HepG2 (cell line): ENCODE results near the gene NT5M. TPM values are rescaled to one million over a fixed set of nuclear protein-coding genes. Genes with fewer than 3 reads are reported as not detected.

Source experiments
- ATAC-seq: fragments of 200-7000 bp; cut with Tn5 transposase; 3 replicates; pipeline ENCODE4 v1.9.1; 2020; ENCODE audit warnings: mild to moderate bottlenecking, moderate library complexity
- BruUV-seq: library from RNA; stranded (reverse); fragments of 400-500 nt; replicated peaks from 2 replicates; lab custom pipeline; 2021; lab: Mats Ljungman, UMichigan
- CTCF ChIA-PET: fragments of 300-600 bp; formaldehyde crosslinking; extraction: SDS; loops from one replicate; lab custom pipeline; 2021; ENCODE audit warnings: low total read pairs, inconsistent platforms, low intra/inter-chr PET ratio; lab: Yijun Ruan, JAX
- POLR2A ChIA-PET: fragments of 350-600 bp; sonication (Branson Sonifier 250); formaldehyde crosslinking; loops from one replicate; lab custom pipeline; 2020; ENCODE audit warnings: antibody characterized with exemption, inconsistent platforms; lab: Yijun Ruan, JAX
- DNase-seq: peaks from one replicate; pipeline ENCODE4 v3.0.0-alpha.2; 2015; ENCODE audit warnings: low spot score
- FAIRE-seq: peaks from 3 replicates; lab custom pipeline; 2011; peaks lifted over from hg19 to GRCh38; lab: Jason Lieb, UNC
- H2AFZ ChIP-seq: one replicate; pipeline ENCODE4 v1.6.1; 2011; ENCODE audit warnings: low read length, inconsistent platforms
- H3K27ac ChIP-seq: fragments of 300-600 bp; 3 replicates; pipeline ENCODE4 v1.8.0; 2011; ENCODE audit warnings: mixed run types, mild to moderate bottlenecking, mixed read lengths, low read length, inconsistent platforms; ENCODE audit not compliant: insufficient read depth; ENCODE audit errors: extremely low read length
- H3K27me3 ChIP-seq, 2 experiments: fragments of 200-600 bp in 1 of 2; 2 replicates in 1 of 2; 3 replicates in 1 of 2; pipeline versions ENCODE4 v1.6.0 to v1.8.0; 2011; ENCODE audit warnings: low read length in 2 of 2, mild to moderate bottlenecking in 2 of 2, moderate library complexity in 2 of 2, inconsistent platforms in 1 of 2; ENCODE audit not compliant: insufficient read depth in 2 of 2, control insufficient read depth in 1 of 2
- H3K36me3 ChIP-seq, 2 experiments: fragments of 200-600 bp in 1 of 2; replicated peaks in 1 of 2; 2 replicates in 1 of 2; 3 replicates in 1 of 2; pipeline versions ENCODE4 v1.5.1 to v1.8.0; 2011; ENCODE audit warnings: low read length in 2 of 2, inconsistent platforms in 1 of 2; ENCODE audit not compliant: insufficient read depth in 2 of 2, control insufficient read depth in 1 of 2
- H3K4me1 ChIP-seq: 2 replicates; pipeline ENCODE4 v1.5.1; 2012; ENCODE audit warnings: low read length, inconsistent platforms; ENCODE audit not compliant: insufficient read depth
- H3K4me2 ChIP-seq: 2 replicates; pipeline ENCODE4 v1.6.0; 2011; ENCODE audit warnings: low read depth, low read length, inconsistent platforms
- H3K4me3 ChIP-seq, 3 experiments: fragments of 200-600 bp in 1 of 3; sonication (generic), shearing (Covaris generic) in 1 of 3; replicated peaks in 1 of 3; 2 replicates each; pipeline ENCODE4 v1.5.1; 2011 to 2016; ENCODE audit warnings: low read length in 3 of 3, inconsistent platforms in 2 of 3, low read depth in 2 of 3, mild to moderate bottlenecking in 2 of 3, control low read depth in 1 of 3, mixed read lengths in 1 of 3; ENCODE audit not compliant: insufficient read depth in 1 of 3
- H3K79me2 ChIP-seq: one replicate; pipeline ENCODE4 v1.6.1; 2011; ENCODE audit warnings: low read length, inconsistent platforms; ENCODE audit not compliant: insufficient read depth
- H3K9ac ChIP-seq: 2 replicates; pipeline ENCODE4 v1.6.0; 2011; ENCODE audit warnings: mild to moderate bottlenecking, low read depth, low read length, inconsistent platforms; ENCODE audit not compliant: insufficient read depth
- H3K9me3 ChIP-seq: 2 replicates; pipeline ENCODE4 v1.5.1; 2012; ENCODE audit warnings: mild to moderate bottlenecking, low read length
- H4K20me1 ChIP-seq: 2 replicates; pipeline ENCODE4 v1.6.0; 2011; ENCODE audit warnings: inconsistent platforms, mild to moderate bottlenecking, low read length, moderate library complexity; ENCODE audit not compliant: insufficient read depth
- AHDC1 ChIP-seq: sonication (generic); formaldehyde crosslinking; IDR thresholded peaks from 2 replicates; pipeline ENCODE4 v1.5.1; 2020; ENCODE audit warnings: mild to moderate bottlenecking, missing genetic modification reagents, borderline replicate concordance
- ATRX ChIP-seq: sonication (generic); formaldehyde crosslinking; IDR thresholded peaks from 2 replicates; pipeline ENCODE4 v1.4.0; 2020; ENCODE audit warnings: missing genetic modification reagents, borderline replicate concordance
- BCL6 ChIP-seq: IDR thresholded peaks from 2 replicates; pipeline ENCODE4 v1.6.1; 2016; ENCODE audit warnings: missing genetic modification reagents, missing compliant biosample characterization
- CC2D1A ChIP-seq: sonication (generic); formaldehyde crosslinking; IDR thresholded peaks from 2 replicates; pipeline ENCODE4 v1.8.1; 2023; ENCODE audit warnings: mild to moderate bottlenecking, missing genetic modification reagents
- GATAD2A ChIP-seq: IDR thresholded peaks from 2 replicates; pipeline ENCODE4 v1.6.1; 2016
- KLF16 ChIP-seq, 2 experiments: sonication (generic) in 1 of 2; formaldehyde crosslinking in 1 of 2; IDR thresholded peaks; 2 replicates each; pipeline versions ENCODE4 v1.6.1 to v1.8.0; 2016 to 2023; ENCODE audit warnings: missing genetic modification reagents in 2 of 2, missing compliant biosample characterization in 1 of 2
- PREB ChIP-seq: sonication (generic); formaldehyde crosslinking; IDR thresholded peaks from 2 replicates; pipeline ENCODE4 v1.4.0; 2020; ENCODE audit warnings: missing genetic modification reagents
- ZC3H4 ChIP-seq: sonication (generic); formaldehyde crosslinking; IDR thresholded peaks from 2 replicates; pipeline ENCODE4 v1.4.0; 2020; ENCODE audit warnings: missing genetic modification reagents, borderline replicate concordance
- ZFX ChIP-seq: sonication (generic); formaldehyde crosslinking; IDR thresholded peaks from 2 replicates; pipeline ENCODE4 v1.4.0; 2020; ENCODE audit warnings: mild to moderate bottlenecking, low read depth, missing genetic modification reagents, moderate library complexity
- ZNF12 ChIP-seq: sonication (generic); formaldehyde crosslinking; IDR thresholded peaks from 2 replicates; pipeline ENCODE4 v1.5.0; 2020; ENCODE audit warnings: missing genetic modification reagents
- ZSCAN22 ChIP-seq: sonication (generic); formaldehyde crosslinking; IDR thresholded peaks from 2 replicates; pipeline ENCODE4 v1.4.0; 2020; ENCODE audit warnings: mild to moderate bottlenecking, missing genetic modification reagents
- WGBS: methylation state at CpG from one replicate; pipeline ENCODE4 v1.1.6; 2017; ENCODE audit warnings: low lambda C conversion rate; 5-methylcytosine and 5-hydroxymethylcytosine counted together
- in situ Hi-C: cut with HindIII; loops from 2 replicates; pipeline ENCODE4 v1.10.0; 2017; ENCODE audit warnings: low pct_unique_long_range_greater_than_20kb; ENCODE audit not compliant: extremely low pct_ligation_motif_present
- intact Hi-C: fragments of 100-400 bp; cut with micrococcal nuclease; formaldehyde crosslinking; loops from one replicate; pipeline ENCODE4 v1.10.0; 2022; ENCODE audit not compliant: unreplicated experiment
- polyA plus RNA-seq, 8 experiments: library from polyadenylated mRNA; depleted of rRNA in 3 of 8; stranded (reverse) in 7 of 8; unstranded in 1 of 8; fragments of >200 nt; fragmentation: Illumina TruSeq in 4 of 8; extraction: Trizol in 4 of 8; gene quantifications; 2 replicates each; pipeline versions ENCODE4 v1.2.1 to v1.2.3, GENCODE V29; 2011 to 2016; ENCODE audit warnings: low read depth in 4 of 8, missing spikeins in 1 of 8, mixed read lengths in 1 of 8; ENCODE audit not compliant: insufficient read depth in 1 of 8
- total RNA-seq, 5 experiments: library from RNA; depleted of rRNA; stranded (reverse); fragments of >200 nt; fragmentation: Illumina TruSeq; extraction: Trizol; gene quantifications; 2 replicates each; pipeline ENCODE4 v1.2.3, GENCODE V29; 2016; ENCODE audit warnings: low read depth in 1 of 5
- TF ChIP-seq, protein P1 (sequence below): sonication (generic); formaldehyde crosslinking; IDR thresholded peaks from 2 replicates; pipeline ENCODE4 v1.4.0; 2020; ENCODE audit warnings: low read depth, mild to moderate bottlenecking, missing genetic modification reagents
- TF ChIP-seq, protein P2 (sequence below): sonication (generic); formaldehyde crosslinking; IDR thresholded peaks from 2 replicates; pipeline ENCODE4 v1.5.0; 2020; ENCODE audit warnings: mild to moderate bottlenecking, missing genetic modification reagents, borderline replicate concordance

NT5M gene
- total and polyA plus RNA-seq, 2 of the 13 experiments (the other 11 are each of a cell fraction or from before 2014, with no cell fraction given): 0.55 to 0.78 TPM

- CTCF ChIA-PET: no interaction called here
- TF ChIP-seq ZSCAN22 (CRISPR knock-in tag) (no peak), GATAD2A (CRISPR knock-in tag) (peak; percentile 59), BCL6 (CRISPR knock-in tag) (peak; percentile 52; the same call in 1 of the 2 replicates), PREB (no peak), CC2D1A (CRISPR knock-in tag) (no peak), ZNF12 (CRISPR knock-in tag) (0 out of 2 replicates have a peak, but pooled peaks have one; percentile 47), KLF16 (CRISPR knock-in tag; IDR thresholded peaks at IDR 0.05) (0 out of 4 replicates have a peak, but pooled peaks of 1 of the 2 experiments have one; percentile 27), ZC3H4 (CRISPR knock-in tag) (no peak), ZFX (CRISPR knock-in tag) (0 out of 2 replicates have a peak, but pooled peaks have one; percentile 16), ATRX (CRISPR knock-in tag) (no peak), AHDC1 (no peak)
- TF ChIP-seq, protein P1, sequence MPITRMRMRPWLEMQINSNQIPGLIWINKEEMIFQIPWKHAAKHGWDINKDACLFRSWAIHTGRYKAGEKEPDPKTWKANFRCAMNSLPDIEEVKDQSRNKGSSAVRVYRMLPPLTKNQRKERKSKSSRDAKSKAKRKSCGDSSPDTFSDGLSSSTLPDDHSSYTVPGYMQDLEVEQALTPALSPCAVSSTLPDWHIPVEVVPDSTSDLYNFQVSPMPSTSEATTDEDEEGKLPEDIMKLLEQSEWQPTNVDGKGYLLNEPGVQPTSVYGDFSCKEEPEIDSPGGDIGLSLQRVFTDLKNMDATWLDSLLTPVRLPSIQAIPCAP (CRISPR knock-in tag): no peak
- TF ChIP-seq, protein P2, sequence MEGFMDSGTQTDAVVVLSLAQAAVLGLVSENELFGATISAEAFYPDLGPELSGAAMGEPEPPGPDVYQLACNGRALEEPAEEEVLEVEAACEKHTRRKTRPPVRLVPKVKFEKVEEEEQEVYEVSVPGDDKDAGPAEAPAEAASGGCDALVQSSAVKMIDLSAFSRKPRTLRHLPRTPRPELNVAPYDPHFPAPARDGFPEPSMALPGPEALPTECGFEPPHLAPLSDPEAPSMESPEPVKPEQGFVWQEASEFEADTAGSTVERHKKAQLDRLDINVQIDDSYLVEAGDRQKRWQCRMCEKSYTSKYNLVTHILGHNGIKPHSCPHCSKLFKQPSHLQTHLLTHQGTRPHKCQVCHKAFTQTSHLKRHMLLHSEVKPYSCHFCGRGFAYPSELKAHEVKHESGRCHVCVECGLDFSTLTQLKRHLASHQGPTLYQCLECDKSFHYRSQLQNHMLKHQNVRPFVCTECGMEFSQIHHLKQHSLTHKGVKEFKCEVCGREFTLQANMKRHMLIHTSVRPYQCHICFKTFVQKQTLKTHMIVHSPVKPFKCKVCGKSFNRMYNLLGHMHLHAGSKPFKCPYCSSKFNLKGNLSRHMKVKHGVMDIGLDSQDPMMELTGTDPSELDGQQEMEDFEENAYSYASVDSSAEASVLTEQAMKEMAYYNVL (CRISPR knock-in tag): peak; percentile 88
Observed at GRCh38 chr17:17379197-17379991, 76.2 kb downstream of the NT5M start.

More at GRCh38 chr17:17379197-17379991, 76.2 kb downstream of the NT5M start:
- POLR2A ChIA-PET: interaction anchor here (1.2 to 1.4 kb wide), 2 partner anchors 9 to 117 kb away, joined by 3 read pairs; partner anchors contain the start of gene RASD1
- Histone ChIP-seq H3K27ac (no peak overlapping the region), H3K4me2 (peak overlapping the region; percentile 40), H3K36me3 (no peaks in the 10 kb centered on the region), H3K4me1 (peaks cover 69% of the 10 kb centered on the region), H3K27me3 (peaks cover 0 to 9% of the 10 kb centered on the region in 2 experiments; a peak in 1 of 5 replicates), H2AFZ (no peak overlapping the region), H3K4me3 (no peak overlapping the region), H3K79me2 (no peaks in the 10 kb centered on the region), H4K20me1 (no peaks in the 10 kb centered on the region), H3K9me3 (no peaks in the 10 kb centered on the region), H3K9ac (peak overlapping the region; percentile 24; the same call in 1 of the 2 replicates)
- 18% methylated on average over 12 of the region's 12 CpGs for WGBS
- DNase-seq (peak; percentile 93), ATAC-seq (peak; percentile 63), FAIRE-seq (peak; percentile 43)
- BruUV-seq: no TSS peak
- intact Hi-C loops (no loop called here), in situ Hi-C loops (no loop called here)
